COLO668 (cell line): Measurements from ENCODE around the gene TMEM38B.

Experiments
- DNase-seq: peaks from one replicate; lab custom pipeline; 2025; ENCODE audit not compliant: unreplicated experiment; lab: John Stamatoyannopoulos, UW

The TMEM38B gene, protein sequence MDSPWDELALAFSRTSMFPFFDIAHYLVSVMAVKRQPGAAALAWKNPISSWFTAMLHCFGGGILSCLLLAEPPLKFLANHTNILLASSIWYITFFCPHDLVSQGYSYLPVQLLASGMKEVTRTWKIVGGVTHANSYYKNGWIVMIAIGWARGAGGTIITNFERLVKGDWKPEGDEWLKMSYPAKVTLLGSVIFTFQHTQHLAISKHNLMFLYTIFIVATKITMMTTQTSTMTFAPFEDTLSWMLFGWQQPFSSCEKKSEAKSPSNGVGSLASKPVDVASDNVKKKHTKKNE

GRCh38 chr9:105694190-105694847, at the start of gene TMEM38B:
TSS of gene TMEM38B (plus strand) at chr9:105694541. CDS start at chr9:105694661, 120 bp downstream.
- DNase-seq, result peak; percentile 94

GRCh38 chr9:105646879-105647594, 47.3 kb upstream of the TMEM38B start:
- peak; percentile 24 for DNase-seq

DNA sequence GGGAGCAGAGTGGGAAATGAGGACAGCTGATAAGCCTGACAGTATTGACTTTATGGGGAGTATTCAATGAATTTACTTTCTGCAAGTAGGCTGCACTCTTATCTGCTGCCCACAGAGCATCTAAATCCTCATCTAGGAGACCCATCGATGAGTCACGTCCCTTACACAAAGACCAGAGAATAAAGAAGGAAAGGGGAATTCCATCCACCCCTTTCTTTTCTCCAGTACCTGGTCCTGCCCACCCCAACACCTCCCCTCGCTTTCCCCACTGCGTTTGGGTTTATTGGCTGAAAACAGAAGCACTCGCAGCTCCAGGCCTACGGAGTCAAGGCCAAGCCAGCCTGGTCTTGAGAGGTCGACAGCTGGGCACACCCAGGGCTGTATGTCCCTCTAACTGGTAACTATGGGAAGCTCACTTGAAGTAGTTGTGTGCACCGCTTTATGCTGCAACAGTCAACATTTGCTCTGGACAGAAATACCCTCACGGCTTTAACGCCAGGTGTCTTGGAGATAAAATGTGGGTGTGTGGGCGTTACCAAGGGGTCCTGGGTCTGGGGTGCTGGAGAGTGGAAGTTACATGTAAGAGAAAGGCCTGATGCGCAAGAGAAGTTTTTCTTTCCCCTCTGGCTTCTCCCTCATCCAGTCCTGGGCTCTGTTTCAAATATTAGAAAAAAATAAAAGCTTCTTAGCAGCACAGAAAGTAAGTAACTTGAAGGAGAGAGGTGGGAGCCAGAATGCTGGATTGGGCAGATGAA, 46.6 kb upstream of the TMEM38B start:
- DNase-seq, result peak; percentile 72

- DNase-seq, result peak; percentile 43
These were observed 42.5 kb upstream of the TMEM38B start for GRCh38 chr9:105651806-105652205.

DNA sequence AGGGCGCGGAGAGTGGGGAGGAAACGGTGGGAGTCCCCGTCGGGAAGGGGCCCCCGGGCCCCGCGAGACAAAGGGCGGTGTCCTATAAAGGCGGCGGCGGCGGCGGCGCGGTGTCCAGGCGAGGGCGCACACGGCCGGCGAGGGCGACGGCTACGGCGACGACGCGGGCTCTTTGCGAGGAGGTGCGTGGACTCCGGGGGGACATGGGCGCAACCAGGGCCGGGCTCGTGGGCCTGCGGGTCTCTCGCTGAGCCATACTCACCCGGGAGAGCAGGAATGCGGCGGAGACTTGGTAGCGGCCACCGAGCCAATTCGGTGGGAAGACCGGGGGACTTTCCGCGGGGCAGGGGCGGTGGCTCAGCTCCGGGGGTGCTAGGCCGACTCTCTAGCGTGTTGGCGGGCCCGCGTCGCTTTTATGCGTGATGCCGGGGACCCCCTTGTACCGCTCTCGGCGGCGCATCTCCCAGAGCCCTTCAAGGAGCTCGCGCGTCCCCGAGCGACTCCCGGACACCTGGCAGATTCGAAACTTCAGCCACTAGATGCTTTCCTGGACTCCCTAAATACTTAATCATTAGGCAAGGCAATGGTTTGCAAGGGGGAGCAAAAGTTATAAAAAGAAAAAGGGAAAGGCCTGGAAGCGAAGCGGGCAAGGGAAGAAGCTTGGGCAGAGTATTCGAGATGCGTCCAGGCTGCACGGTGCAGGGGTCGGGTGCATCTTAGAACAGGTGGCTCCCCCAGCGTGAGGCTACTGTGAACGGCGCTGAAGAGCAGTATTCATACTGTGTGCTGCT, 38.0 kb upstream of the TMEM38B start:
- peak; percentile 85 for DNase-seq

- DNase-seq, result no peak
These were observed 36.0 kb upstream of the TMEM38B start for GRCh38 chr9:105658351-105658750.

GRCh38 chr9:105661011-105661410, 33.3 kb upstream of the TMEM38B start:
- no peak for DNase-seq

- no peak for DNase-seq
These were observed 31.9 kb upstream of the TMEM38B start, which contains the start of gene TAL2 for GRCh38 chr9:105662184-105663104. TSS of gene TAL2 (plus strand) at chr9:105662457. CDS start at chr9:105662497, 40 bp downstream.

DNA sequence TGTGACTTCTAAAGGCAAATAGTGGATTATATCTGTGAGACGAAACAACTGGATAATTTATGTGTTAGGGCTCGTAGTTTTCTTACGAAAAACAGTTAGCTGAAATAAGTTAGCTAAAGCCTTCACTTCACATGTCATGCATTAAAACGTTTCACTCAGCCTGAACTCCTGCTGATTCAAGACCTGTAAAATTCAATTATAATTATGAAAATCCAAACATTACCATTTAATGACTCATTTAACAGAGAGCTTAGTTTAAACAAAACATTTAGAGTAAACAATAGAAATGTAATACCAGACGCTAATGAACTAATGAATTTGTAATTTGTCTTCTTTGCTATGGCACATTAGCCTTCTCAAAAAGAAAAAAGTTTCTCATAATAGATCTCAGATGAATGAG, 30.4 kb upstream of the TMEM38B start:
- DNase-seq, result no peak

DNA sequence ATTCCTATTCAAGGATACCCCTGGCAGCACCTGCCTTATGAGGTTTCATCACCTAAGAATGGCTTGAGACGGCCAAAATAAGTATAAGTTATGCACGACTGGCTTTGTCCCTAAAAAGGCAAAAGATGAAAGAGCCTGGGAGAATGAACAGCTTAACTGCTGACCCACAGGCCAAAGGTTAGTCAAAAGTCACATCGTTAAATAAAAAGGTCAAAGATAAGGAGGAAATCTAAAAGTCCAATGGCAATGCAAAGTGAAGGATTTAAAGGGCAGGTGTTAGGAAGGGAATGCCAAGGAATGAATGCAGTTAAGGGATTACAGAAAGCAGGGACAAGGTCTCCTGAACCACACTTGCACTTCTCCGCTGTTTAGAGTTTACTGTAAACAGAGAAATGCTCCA, 26.5 kb upstream of the TMEM38B start:
- no peak for DNase-seq

DNA sequence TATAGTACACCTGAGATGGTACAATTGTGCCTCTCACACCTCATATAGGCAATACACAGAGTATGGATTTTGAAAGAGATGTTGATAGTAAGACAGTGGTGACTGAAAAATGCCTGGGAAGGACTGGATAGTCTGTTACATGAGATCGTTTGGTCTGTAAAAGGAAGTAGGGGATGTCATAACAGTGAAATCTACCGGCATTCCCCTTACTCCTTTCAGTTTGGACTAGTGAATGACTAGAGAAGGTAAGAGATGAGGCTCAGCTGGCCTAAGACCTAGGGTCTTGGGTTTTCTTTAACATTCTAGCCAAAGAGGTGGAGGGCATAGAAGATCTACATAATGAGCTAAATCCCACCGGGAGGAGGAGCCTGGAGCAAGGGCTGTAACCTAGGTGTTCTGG, 24.0 kb upstream of the TMEM38B start:
- no peak for DNase-seq

DNA sequence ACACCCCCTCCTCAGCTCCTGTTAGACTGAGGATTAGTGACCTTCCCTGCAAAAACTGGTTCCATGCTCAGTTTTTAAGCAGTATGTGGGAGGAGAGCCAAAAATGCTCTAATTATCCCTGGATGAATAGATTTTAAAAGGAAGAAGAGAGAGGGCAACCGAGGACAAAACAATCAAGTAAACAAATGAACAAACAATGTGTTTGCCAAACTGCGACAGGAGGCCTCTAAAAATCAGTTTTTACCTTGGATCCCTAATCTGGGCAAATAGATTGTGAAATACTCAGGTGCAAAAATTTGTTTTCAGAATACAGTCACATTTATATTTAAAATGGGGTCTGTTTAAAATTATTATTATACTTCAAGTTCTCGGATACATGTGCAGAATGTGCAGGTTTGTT, 23.6 kb upstream of the TMEM38B start:
- no peak for DNase-seq

DNA sequence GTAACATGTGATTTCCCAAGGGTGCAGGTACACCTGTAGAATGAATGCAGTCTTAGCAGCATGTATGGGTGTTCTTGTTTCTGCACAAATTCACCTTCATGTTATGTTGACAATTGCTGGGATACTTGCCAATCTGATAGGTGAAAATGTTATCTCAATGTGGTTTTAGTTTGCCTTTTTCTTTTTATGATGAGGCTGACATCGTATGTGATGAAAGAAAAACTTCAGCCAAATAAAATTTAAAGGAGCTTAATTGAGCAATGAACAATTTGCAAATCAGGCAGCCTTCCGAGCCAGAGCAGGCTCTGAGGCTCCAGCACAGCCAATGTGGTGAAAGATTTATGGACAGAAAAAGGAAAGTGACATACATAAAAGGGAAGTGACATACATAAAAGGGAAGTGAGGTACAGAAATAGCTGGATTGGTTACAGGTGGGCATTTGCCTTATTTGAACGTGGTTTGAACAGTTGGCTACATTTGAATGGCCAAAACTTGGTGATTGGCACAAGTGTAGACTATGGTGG, 21.6 kb upstream of the TMEM38B start:
- no peak for DNase-seq

DNA sequence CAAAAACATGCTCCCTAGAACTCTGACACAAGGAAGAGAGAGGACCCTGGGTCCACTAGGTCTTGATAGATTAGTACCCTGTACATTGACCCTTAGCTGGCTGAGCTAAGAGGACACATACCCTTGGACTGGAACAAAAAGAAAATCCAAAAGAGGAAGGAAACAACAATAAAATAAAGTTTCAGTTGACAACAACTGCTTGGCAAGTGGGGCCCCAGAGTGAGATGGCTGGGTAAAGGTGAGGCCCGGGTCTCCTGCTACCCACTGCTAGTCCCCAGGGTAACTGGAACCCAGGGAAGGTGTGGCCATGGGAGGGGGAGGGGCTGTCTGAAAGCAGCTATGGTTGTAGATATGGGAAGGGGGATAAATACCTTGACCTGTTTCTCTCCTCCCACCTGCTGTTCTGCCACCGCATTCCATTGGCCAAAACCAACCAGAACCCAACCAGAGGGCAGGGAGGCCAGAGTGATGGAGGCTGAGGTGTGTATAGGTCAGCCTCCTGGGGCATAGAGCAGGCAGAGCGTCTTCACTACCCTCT, 20.4 kb upstream of the TMEM38B start:
- no peak for DNase-seq

DNA sequence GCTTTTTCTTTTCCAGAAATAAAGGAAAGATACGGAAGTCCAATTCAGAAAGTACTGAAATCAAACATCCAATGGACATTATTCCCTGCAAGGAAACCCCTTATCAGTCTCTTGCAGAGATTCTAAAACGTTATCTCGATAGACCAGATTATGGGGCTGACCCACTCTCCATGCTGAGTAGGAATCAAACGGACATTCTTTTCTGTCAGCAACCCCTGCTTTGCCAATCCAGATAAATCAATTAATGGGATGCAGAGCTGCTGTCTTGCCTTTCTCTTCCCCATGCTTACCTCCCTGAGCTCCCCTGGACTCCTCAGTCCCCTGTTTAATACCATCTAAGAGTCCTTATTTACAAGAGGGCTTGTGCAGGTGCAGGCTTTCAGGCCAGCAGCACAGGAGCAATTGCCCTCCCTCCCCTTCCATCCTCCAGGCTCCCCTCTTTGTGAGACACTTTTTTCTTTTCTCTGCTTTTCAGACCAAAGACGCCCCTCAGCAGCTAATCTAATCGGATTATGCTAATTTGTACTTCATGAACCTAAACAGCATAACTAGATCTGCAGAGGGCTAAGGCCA, 17.9 kb upstream of the TMEM38B start:
- no peak for DNase-seq

- DNase-seq, result peak; percentile 30
These were observed 16.2 kb upstream of the TMEM38B start for GRCh38 chr9:105678163-105678562.

GRCh38 chr9:105678781-105679180, 15.6 kb upstream of the TMEM38B start:
- no peak for DNase-seq

DNA sequence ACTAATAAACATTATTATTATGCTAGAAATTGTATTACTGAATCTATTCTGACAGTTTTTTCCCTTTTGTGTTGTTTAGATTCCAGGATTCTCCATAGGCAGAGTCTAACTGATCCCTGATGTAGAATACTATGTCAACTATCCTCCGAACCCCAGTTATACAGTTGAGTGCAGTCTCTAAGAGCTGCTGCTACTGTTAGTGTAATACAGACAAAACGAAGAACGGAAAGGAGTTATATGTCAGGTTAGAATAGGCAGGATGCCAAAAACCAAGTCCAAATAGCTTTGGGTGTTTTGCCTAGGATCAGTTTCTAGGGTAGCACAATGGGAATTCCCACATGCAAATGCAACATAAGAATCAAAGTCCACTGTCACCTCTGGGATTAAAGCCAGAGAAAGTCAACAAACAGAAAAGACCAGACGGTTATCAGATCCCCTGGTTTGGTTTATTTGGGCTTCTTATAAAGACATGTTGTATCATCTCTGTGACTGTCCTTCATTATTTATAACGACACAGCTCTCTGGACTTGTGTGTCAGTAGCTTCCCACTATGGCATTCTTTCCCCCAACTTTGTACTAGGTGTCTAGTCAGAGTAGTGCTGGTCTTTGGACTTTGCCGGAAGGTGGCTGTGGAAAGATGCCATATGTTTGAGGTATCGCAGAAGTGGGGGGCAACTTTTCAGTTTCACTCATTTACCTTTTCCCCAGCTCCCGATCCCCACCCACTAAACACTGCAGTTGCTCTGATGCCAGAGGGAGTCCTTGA, 14.9 kb upstream of the TMEM38B start:
- DNase-seq, result peak; percentile 58
